K562 (cell line): Measurements from ENCODE around the gene NFATC3. TPM values are rescaled to one million over a fixed set of nuclear protein-coding genes. Genes with fewer than 3 reads are reported as not detected.

ENCODE experiments used
- GATA2 ChIP-seq: sonication (generic); formaldehyde crosslinking; IDR thresholded peaks from 2 replicates; pipeline ENCODE4 v1.4.0; 2020; ENCODE audit warnings: mild to moderate bottlenecking, missing genetic modification reagents
- IRF2 ChIP-seq: sonication (generic); formaldehyde crosslinking; IDR thresholded peaks from 2 replicates; pipeline ENCODE4 v1.8.1; 2022; ENCODE audit warnings: mild to moderate bottlenecking, missing genetic modification reagents
- MECOM ChIP-seq: fragments of 250-450 bp; sonication (Bioruptor Pico); IDR thresholded peaks from 2 replicates; pipeline ENCODE4 v1.8.0; 2022; ENCODE audit warnings: inconsistent platforms
- NR2C2 ChIP-seq, 2 experiments: fragments of 200-800 bp in 1 of 2; sonication (Bioruptor generic) in 1 of 2; sonication (generic) in 1 of 2; formaldehyde crosslinking in 1 of 2; IDR thresholded peaks; 2 replicates each; pipeline versions ENCODE4 v1.6.1 to v1.8.0; 2016 to 2022; ENCODE audit warnings: mild to moderate bottlenecking in 1 of 2, missing compliant biosample characterization in 1 of 2, missing genetic modification characterization in 1 of 2, missing genetic modification reagents in 1 of 2
- SAP30 ChIP-seq: fragments of 200-600 bp; sonication (generic); IDR thresholded peaks from 2 replicates; pipeline ENCODE4 v1.6.1; 2012; ENCODE audit warnings: borderline replicate concordance, low read depth, mild to moderate bottlenecking, moderate library complexity, low read length, control low read depth, inconsistent platforms; ENCODE audit not compliant: insufficient read depth, poor library complexity, severe bottlenecking
- TCFL5 ChIP-seq: fragments of 250-450 bp; sonication (Bioruptor Pico); conservative IDR thresholded peaks from 2 replicates; pipeline ENCODE4 v1.6.1; 2021; ENCODE audit warnings: mild to moderate bottlenecking, moderate library complexity, matching md5 sums
- U2AF2 ChIP-seq: fragments of 200-400 bp; formaldehyde crosslinking; optimal IDR thresholded peaks from 2 replicates; pipeline ENCODE3; 2017; ENCODE audit warnings: low read depth, mild to moderate bottlenecking, low read length
- polyA plus RNA-seq, 8 experiments: library from polyadenylated mRNA; depleted of rRNA in 4 of 8; stranded (reverse) in 5 of 8; unstranded in 3 of 8; fragments of >200 nt; fragmentation: Nextera tagmentation in 2 of 8; fragmentation: Illumina TruSeq in 1 of 8; extraction: Ambion mirVana in 2 of 8; extraction: Trizol in 1 of 8; gene quantifications; 2 replicates each; pipeline versions ENCODE4 v1.2.1 to v1.2.3, GENCODE V29; 2011 to 2014; ENCODE audit warnings: inconsistent platforms in 1 of 8, missing spikeins in 1 of 8
- total RNA-seq, 7 experiments: library from RNA; depleted of rRNA in 6 of 7; stranded (reverse); fragments of >200 nt in 6 of 7; fragmentation: Illumina TruSeq in 2 of 7; extraction: Trizol in 2 of 7; gene quantifications; 2 replicates each; pipeline versions ENCODE4 v1.2.1 to v1.2.3, GENCODE V29; 2011 to 2021; ENCODE audit warnings: low replicate concordance in 1 of 7
- TF ChIP-seq, protein P1 (sequence below), 2 experiments: fragments of 450-650 bp in 1 of 2; sonication (generic) in 1 of 2; formaldehyde crosslinking in 1 of 2; IDR thresholded peaks; 2 replicates each; pipeline versions ENCODE4 v1.7.1 to v1.9.0; 2016 to 2022; ENCODE audit warnings: inconsistent platforms in 1 of 2, mild to moderate bottlenecking in 1 of 2, missing genetic modification reagents in 1 of 2
- TF ChIP-seq, protein P2 (sequence below): sonication (generic); formaldehyde crosslinking; IDR thresholded peaks from 2 replicates; pipeline ENCODE4 v1.8.0; 2023; ENCODE audit warnings: missing genetic modification reagents, mild to moderate bottlenecking, borderline replicate concordance

Gene NFATC3
- total and polyA plus RNA-seq, 9 of the 15 experiments (the other 6 are each of a cell fraction or from before 2014, with no cell fraction given), result 15.7 to 98.4 (median 59.4) TPM

DNA sequence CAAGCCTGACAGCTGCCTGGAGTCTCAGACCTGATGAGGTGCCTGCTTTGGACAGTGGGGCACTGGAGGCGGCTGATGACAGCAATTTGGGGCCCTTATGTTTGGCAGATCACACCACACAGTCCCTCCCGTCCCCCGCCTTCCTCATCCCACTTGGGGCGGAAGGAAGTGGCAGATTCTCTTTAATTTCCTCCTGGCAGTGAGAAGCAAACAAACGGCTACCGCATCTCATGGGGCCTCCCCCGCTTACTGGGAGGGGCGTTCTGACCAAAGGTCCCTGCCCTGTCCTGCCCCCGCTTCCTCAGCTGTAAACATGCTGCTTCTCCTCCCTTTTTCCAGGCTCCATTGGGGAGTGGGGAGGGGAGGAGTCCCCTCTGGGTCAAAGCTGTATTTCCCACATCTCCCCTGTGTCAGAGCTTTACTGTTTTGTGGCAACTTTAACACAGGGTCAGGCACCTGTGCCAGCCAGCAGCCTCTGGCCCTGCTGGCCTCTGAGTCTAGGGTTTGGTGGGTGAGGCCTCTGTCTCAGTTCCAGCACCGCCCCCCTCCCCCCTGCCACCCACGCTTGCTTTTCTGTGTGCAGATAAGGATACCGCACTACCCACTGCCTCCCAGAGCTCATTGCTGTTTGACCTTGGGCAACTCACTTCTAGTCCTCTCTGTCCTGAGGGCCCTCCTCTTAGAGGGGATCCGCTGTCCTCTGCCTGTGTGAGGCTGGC, 5.4 kb upstream of the NFATC3 start (continued):
- TF ChIP-seq TCFL5 (no peak; the same call in 1 of the 2 replicates), SAP30 (peak; percentile 58), NR2C2 (CRISPR knock-in tag; IDR thresholded peaks at IDR 0.05) (no peak), NR2C2 (tag; IDR thresholded peaks at IDR 0.05) (peak; percentile 90), U2AF2 (no peak), MECOM (CRISPR knock-in tag) (no peak), IRF2 (CRISPR knock-in tag) (no peak), GATA2 (CRISPR knock-in tag) (peak; percentile 68)
- TF ChIP-seq, protein P1, sequence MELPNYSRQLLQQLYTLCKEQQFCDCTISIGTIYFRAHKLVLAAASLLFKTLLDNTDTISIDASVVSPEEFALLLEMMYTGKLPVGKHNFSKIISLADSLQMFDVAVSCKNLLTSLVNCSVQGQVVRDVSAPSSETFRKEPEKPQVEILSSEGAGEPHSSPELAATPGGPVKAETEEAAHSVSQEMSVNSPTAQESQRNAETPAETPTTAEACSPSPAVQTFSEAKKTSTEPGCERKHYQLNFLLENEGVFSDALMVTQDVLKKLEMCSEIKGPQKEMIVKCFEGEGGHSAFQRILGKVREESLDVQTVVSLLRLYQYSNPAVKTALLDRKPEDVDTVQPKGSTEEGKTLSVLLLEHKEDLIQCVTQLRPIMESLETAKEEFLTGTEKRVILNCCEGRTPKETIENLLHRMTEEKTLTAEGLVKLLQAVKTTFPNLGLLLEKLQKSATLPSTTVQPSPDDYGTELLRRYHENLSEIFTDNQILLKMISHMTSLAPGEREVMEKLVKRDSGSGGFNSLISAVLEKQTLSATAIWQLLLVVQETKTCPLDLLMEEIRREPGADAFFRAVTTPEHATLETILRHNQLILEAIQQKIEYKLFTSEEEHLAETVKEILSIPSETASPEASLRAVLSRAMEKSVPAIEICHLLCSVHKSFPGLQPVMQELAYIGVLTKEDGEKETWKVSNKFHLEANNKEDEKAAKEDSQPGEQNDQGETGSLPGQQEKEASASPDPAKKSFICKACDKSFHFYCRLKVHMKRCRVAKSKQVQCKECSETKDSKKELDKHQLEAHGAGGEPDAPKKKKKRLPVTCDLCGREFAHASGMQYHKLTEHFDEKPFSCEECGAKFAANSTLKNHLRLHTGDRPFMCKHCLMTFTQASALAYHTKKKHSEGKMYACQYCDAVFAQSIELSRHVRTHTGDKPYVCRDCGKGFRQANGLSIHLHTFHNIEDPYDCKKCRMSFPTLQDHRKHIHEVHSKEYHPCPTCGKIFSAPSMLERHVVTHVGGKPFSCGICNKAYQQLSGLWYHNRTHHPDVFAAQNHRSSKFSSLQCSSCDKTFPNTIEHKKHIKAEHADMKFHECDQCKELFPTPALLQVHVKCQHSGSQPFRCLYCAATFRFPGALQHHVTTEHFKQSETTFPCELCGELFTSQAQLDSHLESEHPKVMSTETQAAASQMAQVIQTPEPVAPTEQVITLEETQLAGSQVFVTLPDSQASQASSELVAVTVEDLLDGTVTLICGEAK (IDR thresholded peaks at IDR 0.05), result peak; percentile 73
- TF ChIP-seq, protein P1 (CRISPR knock-in tag; IDR thresholded peaks at IDR 0.05), result no peak
- TF ChIP-seq, protein P2, sequence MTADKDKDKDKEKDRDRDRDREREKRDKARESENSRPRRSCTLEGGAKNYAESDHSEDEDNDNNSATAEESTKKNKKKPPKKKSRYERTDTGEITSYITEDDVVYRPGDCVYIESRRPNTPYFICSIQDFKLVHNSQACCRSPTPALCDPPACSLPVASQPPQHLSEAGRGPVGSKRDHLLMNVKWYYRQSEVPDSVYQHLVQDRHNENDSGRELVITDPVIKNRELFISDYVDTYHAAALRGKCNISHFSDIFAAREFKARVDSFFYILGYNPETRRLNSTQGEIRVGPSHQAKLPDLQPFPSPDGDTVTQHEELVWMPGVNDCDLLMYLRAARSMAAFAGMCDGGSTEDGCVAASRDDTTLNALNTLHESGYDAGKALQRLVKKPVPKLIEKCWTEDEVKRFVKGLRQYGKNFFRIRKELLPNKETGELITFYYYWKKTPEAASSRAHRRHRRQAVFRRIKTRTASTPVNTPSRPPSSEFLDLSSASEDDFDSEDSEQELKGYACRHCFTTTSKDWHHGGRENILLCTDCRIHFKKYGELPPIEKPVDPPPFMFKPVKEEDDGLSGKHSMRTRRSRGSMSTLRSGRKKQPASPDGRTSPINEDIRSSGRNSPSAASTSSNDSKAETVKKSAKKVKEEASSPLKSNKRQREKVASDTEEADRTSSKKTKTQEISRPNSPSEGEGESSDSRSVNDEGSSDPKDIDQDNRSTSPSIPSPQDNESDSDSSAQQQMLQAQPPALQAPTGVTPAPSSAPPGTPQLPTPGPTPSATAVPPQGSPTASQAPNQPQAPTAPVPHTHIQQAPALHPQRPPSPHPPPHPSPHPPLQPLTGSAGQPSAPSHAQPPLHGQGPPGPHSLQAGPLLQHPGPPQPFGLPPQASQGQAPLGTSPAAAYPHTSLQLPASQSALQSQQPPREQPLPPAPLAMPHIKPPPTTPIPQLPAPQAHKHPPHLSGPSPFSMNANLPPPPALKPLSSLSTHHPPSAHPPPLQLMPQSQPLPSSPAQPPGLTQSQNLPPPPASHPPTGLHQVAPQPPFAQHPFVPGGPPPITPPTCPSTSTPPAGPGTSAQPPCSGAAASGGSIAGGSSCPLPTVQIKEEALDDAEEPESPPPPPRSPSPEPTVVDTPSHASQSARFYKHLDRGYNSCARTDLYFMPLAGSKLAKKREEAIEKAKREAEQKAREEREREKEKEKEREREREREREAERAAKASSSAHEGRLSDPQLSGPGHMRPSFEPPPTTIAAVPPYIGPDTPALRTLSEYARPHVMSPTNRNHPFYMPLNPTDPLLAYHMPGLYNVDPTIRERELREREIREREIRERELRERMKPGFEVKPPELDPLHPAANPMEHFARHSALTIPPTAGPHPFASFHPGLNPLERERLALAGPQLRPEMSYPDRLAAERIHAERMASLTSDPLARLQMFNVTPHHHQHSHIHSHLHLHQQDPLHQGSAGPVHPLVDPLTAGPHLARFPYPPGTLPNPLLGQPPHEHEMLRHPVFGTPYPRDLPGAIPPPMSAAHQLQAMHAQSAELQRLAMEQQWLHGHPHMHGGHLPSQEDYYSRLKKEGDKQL (CRISPR knock-in tag), result no peak
